NCI-H82 treated with DMSO at 0.1 percent for 48 hours (cell line): Measurements from ENCODE around the gene RRM2.
"Not testable (repeated sequence)": the region's sequence is repeated elsewhere in the genome, so short reads cannot be mapped to it uniquely, and the experiment has no call there.

Source experiments
- DNase-seq: peaks from one replicate; lab custom pipeline; 2025; ENCODE audit not compliant: unreplicated experiment; lab: John Stamatoyannopoulos, UW

Gene RRM2

GRCh38 chr2:10091182-10091888 is 31.2 kb upstream of the RRM2 start:
- DNase-seq, result no peak

GRCh38 chr2:10091889-10092244 is 30.7 kb upstream of the RRM2 start:
- DNase-seq, result not testable (repeated sequence)

GRCh38 chr2:10094271-10094814 is 28.2 kb upstream of the RRM2 start:
- peak; percentile 96 for DNase-seq

GRCh38 chr2:10095175-10095574 is 27.4 kb upstream of the RRM2 start:
- DNase-seq, result no peak

GRCh38 chr2:10096641-10097040 is 25.9 kb upstream of the RRM2 start:
- DNase-seq, result no peak

GRCh38 chr2:10097352-10098148 is 25.0 kb upstream of the RRM2 start:
- peak; percentile 59 for DNase-seq

- no peak for DNase-seq
Observed at GRCh38 chr2:10101491-10101890, 21.0 kb upstream of the RRM2 start.

- DNase-seq, result peak; percentile 64
Observed at GRCh38 chr2:10103179-10103578, 19.4 kb upstream of the RRM2 start.

- not testable (repeated sequence) for DNase-seq
Observed at GRCh38 chr2:10104906-10105305, 17.6 kb upstream of the RRM2 start.

GRCh38 chr2:10109311-10109710 is 13.2 kb upstream of the RRM2 start:
- no peak for DNase-seq

GRCh38 chr2:10119027-10119325 is 3.6 kb upstream of the RRM2 start:
- DNase-seq, result no peak

- DNase-seq, result no peak
Observed at GRCh38 chr2:10119601-10120157, 2.9 kb upstream of the RRM2 start.

GRCh38 chr2:10120158-10120876 is 2.2 kb upstream of the RRM2 start:
- DNase-seq, result peak; percentile 96

- no peak for DNase-seq
Observed at GRCh38 chr2:10120877-10121574, 1.5 kb upstream of the RRM2 start.

- no peak for DNase-seq
Observed at GRCh38 chr2:10123281-10123680, 742 bp downstream of the RRM2 start.

- peak; percentile 63 for DNase-seq
Observed at GRCh38 chr2:10124538-10125045, 2.1 kb downstream of the RRM2 start.

- DNase-seq, result no peak
Observed at GRCh38 chr2:10125842-10126631, 3.5 kb downstream of the RRM2 start.

- DNase-seq, result no peak
Observed at GRCh38 chr2:10126632-10127026, 4.1 kb downstream of the RRM2 start.

- DNase-seq, result no peak
Observed at GRCh38 chr2:10128420-10128819, 5.9 kb downstream of the RRM2 start.

GRCh38 chr2:10129490-10129889 is 7.0 kb downstream of the RRM2 start:
- no peak for DNase-seq
